Neural progenitor cell (in vitro differentiated cells): Measurements from ENCODE around the gene SKAP2. TPM values are rescaled to one million over a fixed set of nuclear protein-coding genes. Genes with fewer than 3 reads are reported as not detected.

Source experiments
- DNase-seq: peaks from one replicate; pipeline ENCODE4 v3.0.0-alpha.2; 2016; ENCODE audit warnings: low spot score
- H2AFZ ChIP-seq: fragments of 200-600 bp; sonication (generic); replicated peaks from 2 replicates; pipeline ENCODE4 v1.6.1; 2016; ENCODE audit warnings: antibody characterized with exemption
- H3F3A ChIP-seq: fragments of 200-600 bp; sonication (generic); 2 replicates; pipeline ENCODE4 v1.6.1; 2016; ENCODE audit warnings: antibody characterized with exemption, low read depth
- H3K27ac ChIP-seq: fragments of 200-600 bp; sonication (generic); 2 replicates; pipeline ENCODE4 v1.5.1; 2016; ENCODE audit warnings: mild to moderate bottlenecking
- H3K27me3 ChIP-seq: fragments of 200-600 bp; sonication (generic); 2 replicates; pipeline ENCODE4 v1.6.1; 2016; ENCODE audit warnings: mild to moderate bottlenecking, moderate library complexity
- H3K36me3 ChIP-seq: fragments of 200-600 bp; sonication (generic); 2 replicates; pipeline ENCODE4 v1.5.1; 2016
- H3K4me1 ChIP-seq: fragments of 200-600 bp; sonication (generic); 2 replicates; pipeline ENCODE4 v1.6.1; 2016; ENCODE audit warnings: mixed run types
- H3K4me2 ChIP-seq: fragments of 200-600 bp; sonication (generic); 2 replicates; pipeline ENCODE4 v1.6.1; 2016
- H3K4me3 ChIP-seq: fragments of 200-600 bp; sonication (generic); 2 replicates; pipeline ENCODE4 v1.5.1; 2016
- H3K79me2 ChIP-seq: fragments of 200-600 bp; sonication (generic); 2 replicates; pipeline ENCODE4 v1.6.1; 2016; ENCODE audit warnings: low read depth
- H3K9ac ChIP-seq: fragments of 200-600 bp; sonication (generic); 2 replicates; pipeline ENCODE4 v1.6.1; 2016
- H3K9me3 ChIP-seq: fragments of 200-600 bp; sonication (generic); 2 replicates; pipeline ENCODE4 v1.5.1; 2016; ENCODE audit warnings: low read depth
- H4K20me1 ChIP-seq: fragments of 200-600 bp; sonication (generic); 2 replicates; pipeline ENCODE4 v1.6.1; 2016; ENCODE audit warnings: low read depth
- H3K27ac Mint-ChIP-seq: 3 replicates; pipeline ENCODE4 v1.8.0; 2021; ENCODE audit warnings: mixed read lengths
- H3K27me3 Mint-ChIP-seq: 2 replicates; pipeline ENCODE4 v1.8.0; 2022; ENCODE audit warnings: low read depth, mild to moderate bottlenecking, inconsistent platforms, moderate library complexity, mixed read lengths; ENCODE audit not compliant: insufficient read depth
- H3K36me3 Mint-ChIP-seq: 3 replicates; pipeline ENCODE4 v1.8.0; 2021; ENCODE audit warnings: mixed read lengths
- H3K4me1 Mint-ChIP-seq: 3 replicates; pipeline ENCODE4 v1.8.0; 2021; ENCODE audit warnings: mixed read lengths
- H3K4me3 Mint-ChIP-seq: 3 replicates; pipeline ENCODE4 v1.8.0; 2021; ENCODE audit warnings: mild to moderate bottlenecking, moderate library complexity, mixed read lengths
- H3K9me3 Mint-ChIP-seq: 3 replicates; pipeline ENCODE4 v1.8.0; 2020; ENCODE audit warnings: mixed read lengths
- CTCF ChIP-seq: fragments of 200-600 bp; sonication (generic); IDR thresholded peaks from 2 replicates; pipeline ENCODE4 v1.5.1; 2017; ENCODE audit warnings: antibody characterized with exemption, mild to moderate bottlenecking
- EZH2 ChIP-seq: fragments of 200-600 bp; sonication (generic); IDR thresholded peaks from 2 replicates; pipeline ENCODE4 v1.6.1; 2017; ENCODE audit warnings: antibody characterized with exemption, mild to moderate bottlenecking, moderate library complexity
- EZH2phosphoT487 ChIP-seq: fragments of 200-600 bp; sonication (generic); IDR thresholded peaks from 2 replicates; pipeline ENCODE4 v1.6.1; 2017; ENCODE audit warnings: antibody characterized with exemption
- total RNA-seq: library from RNA; depleted of rRNA; stranded (reverse); fragments of >200 nt; gene quantifications from 2 replicates; pipeline ENCODE4 v1.2.3, GENCODE V29; 2015; ENCODE audit warnings: low replicate concordance

The SKAP2 gene
- total RNA-seq, 1 donor from 2014 or later = 6.3 TPM

GRCh38 chr7:26853788-26854393, 10.5 kb downstream of the SKAP2 start:
- Histone ChIP-seq H3K79me2 (no peaks in the 10 kb centered on the region), H3K4me2 (no peak overlapping the region), H3K9me3 (no peaks in the 10 kb centered on the region), H3K36me3 (no peaks in the 10 kb centered on the region), H4K20me1 (peaks cover 30% of the 10 kb centered on the region), H3K4me3 (no peak overlapping the region), H3K4me1 (no peaks in the 10 kb centered on the region), H3K27ac (no peak overlapping the region), H3F3A (peaks cover 15% of the 10 kb centered on the region), H2AFZ (no peak overlapping the region), H3K9ac (no peak overlapping the region), H3K27me3 (peaks cover 97% of the 10 kb centered on the region)
- Mint-ChIP-seq H3K36me3 (no peaks in the 10 kb centered on the region), H3K27ac (no peak overlapping the region), H3K9me3 (no peaks in the 10 kb centered on the region), H3K4me3 (no peak overlapping the region), H3K4me1 (peaks cover 6% of the 10 kb centered on the region), H3K27me3 (peaks cover 43% of the 10 kb centered on the region)
- peak; percentile 60 for TF ChIP-seq CTCF
- no peak for TF ChIP-seq EZH2
- DNase-seq = peak; percentile 39

- Mint-ChIP-seq H3K4me3 (no peak overlapping the region), H3K4me1 (no peaks in the 10 kb centered on the region), H3K27ac (no peak overlapping the region), H3K36me3 (no peaks in the 10 kb centered on the region), H3K27me3 (peaks cover 17% of the 10 kb centered on the region), H3K9me3 (no peaks in the 10 kb centered on the region)
- no peaks in the 10 kb centered on the region for H3K9me3 ChIP-seq
- H3K79me2 ChIP-seq = no peaks in the 10 kb centered on the region
- no peak overlapping the region for H3K9ac ChIP-seq
- H4K20me1 ChIP-seq = peaks cover 7% of the 10 kb centered on the region
- TF ChIP-seq EZH2 = no peak
- TF ChIP-seq EZH2phosphoT487 = no peak
- no peak for TF ChIP-seq CTCF
- DNase-seq = no peak
- no peak overlapping the region for H2AFZ ChIP-seq
- H3K4me2 ChIP-seq = no peak overlapping the region
- no peak overlapping the region for H3K4me3 ChIP-seq
- H3K27me3 ChIP-seq = peaks cover 81% of the 10 kb centered on the region
- no peaks in the 10 kb centered on the region for H3F3A ChIP-seq
- no peaks in the 10 kb centered on the region for H3K36me3 ChIP-seq
- no peak overlapping the region for H3K27ac ChIP-seq
- no peaks in the 10 kb centered on the region for H3K4me1 ChIP-seq
These were observed 14.2 kb downstream of the SKAP2 start for GRCh38 chr7:26850193-26850651.

- no peak overlapping the region for H3K4me2 ChIP-seq
- H3K27me3 Mint-ChIP-seq = peaks cover 6% of the 10 kb centered on the region
- H3K9me3 ChIP-seq = no peaks in the 10 kb centered on the region
- no peak overlapping the region for H3K27ac ChIP-seq
- H3K9me3 Mint-ChIP-seq = no peaks in the 10 kb centered on the region
- TF ChIP-seq EZH2 (no peak), CTCF (peak; percentile 48)
- no peaks in the 10 kb centered on the region for H4K20me1 ChIP-seq
- peak; percentile 13 for DNase-seq
- peaks cover 63% of the 10 kb centered on the region for H3K27me3 ChIP-seq
- no peak overlapping the region for H3K4me3 Mint-ChIP-seq
- H3F3A ChIP-seq = no peaks in the 10 kb centered on the region
- H3K4me1 Mint-ChIP-seq = no peaks in the 10 kb centered on the region
- no peak overlapping the region for H3K4me3 ChIP-seq
- no peaks in the 10 kb centered on the region for H3K36me3 Mint-ChIP-seq
- no peaks in the 10 kb centered on the region for H3K36me3 ChIP-seq
- H3K79me2 ChIP-seq = no peaks in the 10 kb centered on the region
- H2AFZ ChIP-seq = no peak overlapping the region
- no peak overlapping the region for H3K9ac ChIP-seq
- no peak overlapping the region for H3K27ac Mint-ChIP-seq
- H3K4me1 ChIP-seq = no peaks in the 10 kb centered on the region
These were observed 20.7 kb downstream of the SKAP2 start for GRCh38 chr7:26843705-26844104.
